Activated naive CD8-positive, alpha-beta T cell treated with anti-CD3 and anti-CD28 coated beads, Interleukin-2, amount 50 U/mL, for 24 hours (primary cell): ENCODE data around the gene FOXO4.

Experiments
- ATAC-seq: fragments of 150-1000 bp; cut with Tn5 transposase; one replicate; pipeline ENCODE4 v1.10.0; 2021
- DNase-seq: peaks from one replicate; pipeline ENCODE4 v3.0.0; 2021
- H3K27ac Mint-ChIP-seq: one replicate; pipeline ENCODE4 v1.8.0; 2021; ENCODE audit warnings: mild to moderate bottlenecking, mixed read lengths
- H3K27me3 Mint-ChIP-seq: one replicate; pipeline ENCODE4 v1.8.0; 2021; ENCODE audit warnings: mixed read lengths
- H3K36me3 Mint-ChIP-seq: one replicate; pipeline ENCODE4 v1.8.0; 2021; ENCODE audit warnings: low read depth, mixed read lengths
- H3K4me1 Mint-ChIP-seq: one replicate; pipeline ENCODE4 v1.8.0; 2021; ENCODE audit warnings: mixed read lengths
- H3K4me3 Mint-ChIP-seq: one replicate; pipeline ENCODE4 v1.8.0; 2021; ENCODE audit warnings: mild to moderate bottlenecking, moderate library complexity, mixed read lengths
- H3K9me3 Mint-ChIP-seq: one replicate; pipeline ENCODE4 v1.8.0; 2021; ENCODE audit warnings: mixed read lengths

FOXO4 gene

GRCh38 chrX:71144651-71145050, 49.0 kb downstream of the FOXO4 start, which contains the start of gene NLGN3:
NLGN3 (plus strand) TSS chrX:71144841; CDS start chrX:71147750, 2,909 bp downstream.
- Mint-ChIP-seq H3K4me3 (no peak within 1 kb of the TSS), H3K9me3 (no peaks in the 10 kb centered on the region), H3K4me1 (peaks cover 11% of the 10 kb centered on the region), H3K27ac (no peak within 1 kb of the TSS), H3K36me3 (no peaks in the 10 kb centered on the region), H3K27me3 (no peaks in the 10 kb centered on the region)
- DNase-seq = no peak
- ATAC-seq = no peak

GRCh38 chrX:71147496-71148277, 52.0 kb downstream of the FOXO4 start:
- ATAC-seq (no peak), DNase-seq (no peak)
- no peaks in the 10 kb centered on the region for H3K36me3 Mint-ChIP-seq
- no peaks in the 10 kb centered on the region for H3K9me3 Mint-ChIP-seq
- no peak overlapping the region for H3K27ac Mint-ChIP-seq
- H3K4me3 Mint-ChIP-seq = no peak overlapping the region
- H3K27me3 Mint-ChIP-seq = no peaks in the 10 kb centered on the region
- H3K4me1 Mint-ChIP-seq = peaks cover 11% of the 10 kb centered on the region

- no peak for ATAC-seq
- Mint-ChIP-seq H3K36me3 (no peaks in the 10 kb centered on the region), H3K27ac (no peak overlapping the region), H3K4me3 (no peak overlapping the region), H3K4me1 (peaks cover 11% of the 10 kb centered on the region), H3K9me3 (no peaks in the 10 kb centered on the region), H3K27me3 (no peaks in the 10 kb centered on the region)
- DNase-seq = no peak
Measured at GRCh38 chrX:71148278-71148663, 52.6 kb downstream of the FOXO4 start.

- Mint-ChIP-seq H3K9me3 (no peaks in the 10 kb centered on the region), H3K27ac (no peak overlapping the region)
- ATAC-seq = no peak
Measured at GRCh38 chrX:71151366-71151765, 55.7 kb downstream of the FOXO4 start.

More at GRCh38 chrX:71151366-71151765, 55.7 kb downstream of the FOXO4 start:
- Mint-ChIP-seq H3K4me3 (no peak overlapping the region), H3K27me3 (no peaks in the 10 kb centered on the region), H3K36me3 (no peaks in the 10 kb centered on the region), H3K4me1 (peaks cover 2% of the 10 kb centered on the region)
- DNase-seq = no peak
